Measurements from ENCODE around the gene ISLR2.
A peak's percentile ranks its signal among the peaks of the same experiment; 100 is the strongest.
"Not testable (repeated sequence)": the region's sequence is repeated elsewhere in the genome, so short reads cannot be mapped to it uniquely, and the experiment has no call there.

Gene ISLR2

GRCh38 chr15:74130155-74130848, at the start of gene ISLR2:
Gene ISLR2 (plus strand): TSS chr15:74130586. CDS start chr15:74132755, 2,169 bp downstream.
- Histone ChIP-seq H3F3A (ENCODE audit: insufficient read depth, low read length) (no peaks in the 10 kb centered on the region), H3K4me1 (ENCODE audit: insufficient read depth, low read length, severe bottlenecking) (no peaks in the 10 kb centered on the region), H3K4me3 (ENCODE audit: low read depth, low read length, poor library complexity, severe bottlenecking) (no peak within 1 kb of the TSS), H3K27ac (ENCODE audit: low read depth, low read length, poor library complexity, severe bottlenecking) (no peak within 1 kb of the TSS), H3K9me2 (ENCODE audit: low read depth, low read length) (no peaks in the 10 kb centered on the region), H3K9me3 (ENCODE audit: low read length) (no peaks in the 10 kb centered on the region), H4K20me1 (ENCODE audit: insufficient read depth, low read length) (no peaks in the 10 kb centered on the region), H2AFZ (ENCODE audit: low read length) (no peak within 1 kb of the TSS), H3K79me2 (ENCODE audit: insufficient read depth, low read length) (no peaks in the 10 kb centered on the region), H3K27me3 (ENCODE audit: insufficient read depth, low read length) (no peaks in the 10 kb centered on the region), H3K4me2 (ENCODE audit: low read length) (no peak within 1 kb of the TSS), H3K9ac (ENCODE audit: low read length) (no peak within 1 kb of the TSS), H3K36me3 (ENCODE audit: insufficient read depth, low read length) (no peaks in the 10 kb centered on the region)
- TF ChIP-seq, protein P1, sequence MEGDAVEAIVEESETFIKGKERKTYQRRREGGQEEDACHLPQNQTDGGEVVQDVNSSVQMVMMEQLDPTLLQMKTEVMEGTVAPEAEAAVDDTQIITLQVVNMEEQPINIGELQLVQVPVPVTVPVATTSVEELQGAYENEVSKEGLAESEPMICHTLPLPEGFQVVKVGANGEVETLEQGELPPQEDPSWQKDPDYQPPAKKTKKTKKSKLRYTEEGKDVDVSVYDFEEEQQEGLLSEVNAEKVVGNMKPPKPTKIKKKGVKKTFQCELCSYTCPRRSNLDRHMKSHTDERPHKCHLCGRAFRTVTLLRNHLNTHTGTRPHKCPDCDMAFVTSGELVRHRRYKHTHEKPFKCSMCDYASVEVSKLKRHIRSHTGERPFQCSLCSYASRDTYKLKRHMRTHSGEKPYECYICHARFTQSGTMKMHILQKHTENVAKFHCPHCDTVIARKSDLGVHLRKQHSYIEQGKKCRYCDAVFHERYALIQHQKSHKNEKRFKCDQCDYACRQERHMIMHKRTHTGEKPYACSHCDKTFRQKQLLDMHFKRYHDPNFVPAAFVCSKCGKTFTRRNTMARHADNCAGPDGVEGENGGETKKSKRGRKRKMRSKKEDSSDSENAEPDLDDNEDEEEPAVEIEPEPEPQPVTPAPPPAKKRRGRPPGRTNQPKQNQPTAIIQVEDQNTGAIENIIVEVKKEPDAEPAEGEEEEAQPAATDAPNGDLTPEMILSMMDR (IDR thresholded peaks at IDR 0.05; ENCODE audit: low read length): no peak

GRCh38 chr15:74082450-74082849, 47.9 kb upstream of the ISLR2 start, which contains the start of gene GOLGA6A:
Gene GOLGA6A (minus strand): TSS chr15:74082550. CDS start chr15:74082509, 41 bp downstream.
- H3K9ac ChIP-seq (ENCODE audit: low read length); H3K27me3 ChIP-seq (ENCODE audit: insufficient read depth, low read length); H3K9me3 ChIP-seq (ENCODE audit: low read length); H3K9me2 ChIP-seq (ENCODE audit: low read depth, low read length); H3K27ac ChIP-seq (ENCODE audit: low read depth, low read length, poor library complexity, severe bottlenecking); H3F3A ChIP-seq (ENCODE audit: insufficient read depth, low read length); H3K4me3 ChIP-seq (ENCODE audit: low read depth, low read length, poor library complexity, severe bottlenecking); H3K79me2 ChIP-seq (ENCODE audit: insufficient read depth, low read length); H2AFZ ChIP-seq (ENCODE audit: low read length); H3K4me1 ChIP-seq (ENCODE audit: insufficient read depth, low read length, severe bottlenecking); H3K4me2 ChIP-seq (ENCODE audit: low read length); H4K20me1 ChIP-seq (ENCODE audit: insufficient read depth, low read length); H3K36me3 ChIP-seq (ENCODE audit: insufficient read depth, low read length): not testable (repeated sequence)

- not testable (repeated sequence) for H4K20me1 ChIP-seq (ENCODE audit: insufficient read depth, low read length); H3K4me1 ChIP-seq (ENCODE audit: insufficient read depth, low read length, severe bottlenecking); H3K4me3 ChIP-seq (ENCODE audit: low read depth, low read length, poor library complexity, severe bottlenecking); H3K27me3 ChIP-seq (ENCODE audit: insufficient read depth, low read length); H3K9me2 ChIP-seq (ENCODE audit: low read depth, low read length); H3K9me3 ChIP-seq (ENCODE audit: low read length); H3K9ac ChIP-seq (ENCODE audit: low read length); H3K36me3 ChIP-seq (ENCODE audit: insufficient read depth, low read length); H3K79me2 ChIP-seq (ENCODE audit: insufficient read depth, low read length); H3F3A ChIP-seq (ENCODE audit: insufficient read depth, low read length); H3K27ac ChIP-seq (ENCODE audit: low read depth, low read length, poor library complexity, severe bottlenecking); H3K4me2 ChIP-seq (ENCODE audit: low read length); H2AFZ ChIP-seq (ENCODE audit: low read length)
These were observed 35.8 kb upstream of the ISLR2 start for GRCh38 chr15:74094567-74094966.

GRCh38 chr15:74095610-74096009, 34.8 kb upstream of the ISLR2 start:
- H3K79me2 ChIP-seq (ENCODE audit: insufficient read depth, low read length); H3K27me3 ChIP-seq (ENCODE audit: insufficient read depth, low read length); H3F3A ChIP-seq (ENCODE audit: insufficient read depth, low read length); H3K27ac ChIP-seq (ENCODE audit: low read depth, low read length, poor library complexity, severe bottlenecking); H3K4me1 ChIP-seq (ENCODE audit: insufficient read depth, low read length, severe bottlenecking); H3K36me3 ChIP-seq (ENCODE audit: insufficient read depth, low read length); H3K4me3 ChIP-seq (ENCODE audit: low read depth, low read length, poor library complexity, severe bottlenecking); H2AFZ ChIP-seq (ENCODE audit: low read length); H3K4me2 ChIP-seq (ENCODE audit: low read length); H4K20me1 ChIP-seq (ENCODE audit: insufficient read depth, low read length); H3K9me3 ChIP-seq (ENCODE audit: low read length); H3K9ac ChIP-seq (ENCODE audit: low read length); H3K9me2 ChIP-seq (ENCODE audit: low read depth, low read length): not testable (repeated sequence)

GRCh38 chr15:74096753-74097474, 33.5 kb upstream of the ISLR2 start:
- H3K27ac ChIP-seq (ENCODE audit: low read depth, low read length, poor library complexity, severe bottlenecking); H3K27me3 ChIP-seq (ENCODE audit: insufficient read depth, low read length); H3K9ac ChIP-seq (ENCODE audit: low read length); H2AFZ ChIP-seq (ENCODE audit: low read length); H3F3A ChIP-seq (ENCODE audit: insufficient read depth, low read length); H3K79me2 ChIP-seq (ENCODE audit: insufficient read depth, low read length); H3K4me1 ChIP-seq (ENCODE audit: insufficient read depth, low read length, severe bottlenecking); H3K36me3 ChIP-seq (ENCODE audit: insufficient read depth, low read length); H3K9me3 ChIP-seq (ENCODE audit: low read length); H3K4me2 ChIP-seq (ENCODE audit: low read length); H3K4me3 ChIP-seq (ENCODE audit: low read depth, low read length, poor library complexity, severe bottlenecking); H4K20me1 ChIP-seq (ENCODE audit: insufficient read depth, low read length); H3K9me2 ChIP-seq (ENCODE audit: low read depth, low read length): not testable (repeated sequence)

DNA sequence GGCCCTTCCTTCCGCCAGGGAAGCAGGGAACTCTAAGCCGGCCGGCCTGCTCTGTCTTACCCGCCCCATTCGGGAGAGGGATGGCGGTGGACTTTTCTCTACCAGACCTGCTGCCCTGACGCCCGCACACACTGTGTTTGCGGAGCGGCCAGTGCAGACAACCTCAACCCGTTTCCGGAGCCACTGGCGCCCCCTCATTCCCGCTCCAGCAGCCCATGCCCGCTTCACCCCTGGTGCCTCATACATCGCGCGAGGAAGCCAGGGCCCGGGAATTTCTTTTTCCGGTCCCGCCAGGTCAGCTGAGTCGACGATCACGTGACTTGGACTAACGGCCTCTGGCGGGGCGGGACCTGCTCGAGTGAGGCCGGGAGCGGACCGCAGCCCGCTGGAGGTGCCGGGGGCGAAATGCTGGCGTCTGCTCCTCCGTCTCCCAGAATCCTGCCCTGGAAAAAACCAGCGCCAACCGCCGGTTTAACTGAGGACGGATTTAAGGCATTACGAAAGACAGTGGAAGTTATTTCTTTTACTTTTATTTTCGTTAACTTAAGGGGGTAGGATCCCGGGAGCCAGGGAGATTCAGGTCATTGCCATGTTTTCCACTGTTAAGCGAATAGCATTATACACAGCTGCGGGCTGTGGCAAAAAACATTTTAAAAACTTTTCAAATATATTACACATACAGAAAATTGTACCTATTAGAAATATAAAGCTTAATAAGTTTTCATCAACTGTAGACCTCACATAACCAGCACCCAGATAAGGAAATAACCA, 30.2 kb upstream of the ISLR2 start:
- peak overlapping the region; percentile 41 for H3K4me3 ChIP-seq (ENCODE audit: low read depth, low read length, poor library complexity, severe bottlenecking)
- H3K79me2 ChIP-seq (ENCODE audit: insufficient read depth, low read length); H4K20me1 ChIP-seq (ENCODE audit: insufficient read depth, low read length); H2AFZ ChIP-seq (ENCODE audit: low read length); H3K9me2 ChIP-seq (ENCODE audit: low read depth, low read length); H3F3A ChIP-seq (ENCODE audit: insufficient read depth, low read length); H3K27me3 ChIP-seq (ENCODE audit: insufficient read depth, low read length); H3K36me3 ChIP-seq (ENCODE audit: insufficient read depth, low read length); H3K27ac ChIP-seq (ENCODE audit: low read depth, low read length, poor library complexity, severe bottlenecking); H3K4me1 ChIP-seq (ENCODE audit: insufficient read depth, low read length, severe bottlenecking); H3K9me3 ChIP-seq (ENCODE audit: low read length); H3K4me2 ChIP-seq (ENCODE audit: low read length); H3K9ac ChIP-seq (ENCODE audit: low read length): not testable (repeated sequence)

Data from OCI-LY1 (cell line).